Gastrocnemius medialis (tissue), 4 donors: ENCODE results near the gene PRDM5. TPM values are rescaled to one million over a fixed set of nuclear protein-coding genes. Genes with fewer than 3 reads are reported as not detected.

Experiments used
- ATAC-seq, 2 donors: fragments of 150-250 bp; one replicate each; pipeline ENCODE4 v1.9.1; 2016
- DNase-seq, 2 donors: peaks; one replicate each; pipeline ENCODE4 v3.0.0-alpha.2; 2019
- H3K27ac ChIP-seq, 4 donors: fragments of 200-600 bp; sonication (generic); 1 replicate in 1 of 4; 2 replicates in 3 of 4; pipeline ENCODE4 v1.5.1; 2016 to 2018; ENCODE audit warnings: mild to moderate bottlenecking in 2 of 4, moderate library complexity in 1 of 4
- H3K27me3 ChIP-seq, 3 donors: fragments of 200-600 bp; sonication (generic) in 2 of 3; 1 replicate in 1 of 3; 2 replicates in 2 of 3; pipeline versions ENCODE4 v1.5.1 to v1.6.0; 2016 to 2019; ENCODE audit warnings: mild to moderate bottlenecking in 1 of 3, moderate library complexity in 1 of 3
- H3K36me3 ChIP-seq, 2 donors: fragments of 200-600 bp; sonication (generic) in 1 of 2; one replicate each; pipeline ENCODE4 v1.5.1; 2017 to 2018
- H3K4me1 ChIP-seq, 2 donors: fragments of 200-600 bp; sonication (generic) in 1 of 2; one replicate each; pipeline ENCODE4 v1.5.1; 2016 to 2017; ENCODE audit warnings: mild to moderate bottlenecking in 2 of 2
- H3K4me3 ChIP-seq, 4 donors: fragments of 200-600 bp; sonication (generic) in 3 of 4; 1 replicate in 1 of 4; 2 replicates in 3 of 4; pipeline ENCODE4 v1.5.1; 2016 to 2019; ENCODE audit warnings: mild to moderate bottlenecking in 2 of 4
- H3K9me3 ChIP-seq, 3 donors: fragments of 200-600 bp; sonication (generic) in 2 of 3; 1 replicate in 1 of 3; 2 replicates in 2 of 3; pipeline ENCODE4 v1.5.1; 2016 to 2019
- CTCF ChIP-seq, 5 experiments: fragments of 450-650 bp in 3 of 5; fragments of 200-600 bp in 2 of 5; sonication (generic) in 2 of 5; IDR thresholded peaks in 4 of 5; conservative IDR thresholded peaks in 1 of 5; 1 replicate in 4 of 5; 2 replicates in 1 of 5; pipeline ENCODE4 v1.5.1; 2016 to 2019; ENCODE audit warnings: antibody characterized with exemption in 5 of 5, mild to moderate bottlenecking in 3 of 5, moderate library complexity in 3 of 5
- POLR2A ChIP-seq, 2 donors: fragments of 450-650 bp; IDR thresholded peaks; one replicate each; pipeline ENCODE4 v1.6.1; 2017; ENCODE audit warnings: antibody characterized with exemption in 2 of 2, mild to moderate bottlenecking in 2 of 2, moderate library complexity in 2 of 2
- in situ Hi-C, 4 donors: fragments of 200-750 bp; cut with MboI; loops; one replicate each; pipeline versions ENCODE4 v1.15.0 to v1.8.0; 2017; ENCODE audit warnings: low sequenced_read_pairs in 4 of 4
- intact Hi-C: fragments of 100-400 bp; cut with DNase I; formaldehyde crosslinking; loops from one replicate; pipeline ENCODE4 v1.15.1; 2023; ENCODE audit warnings: low total_unique reads
- total RNA-seq, 4 donors: library from RNA; depleted of rRNA; stranded (reverse); fragments of >200 nt; gene quantifications; one replicate each; pipeline versions ENCODE4 v1.1.0 to v1.2.3, GENCODE V29; 2016

Gene PRDM5
- total RNA-seq, 4 donors from 2014 or later, result 1.3 to 2.3 (median 1.6) TPM

DNA sequence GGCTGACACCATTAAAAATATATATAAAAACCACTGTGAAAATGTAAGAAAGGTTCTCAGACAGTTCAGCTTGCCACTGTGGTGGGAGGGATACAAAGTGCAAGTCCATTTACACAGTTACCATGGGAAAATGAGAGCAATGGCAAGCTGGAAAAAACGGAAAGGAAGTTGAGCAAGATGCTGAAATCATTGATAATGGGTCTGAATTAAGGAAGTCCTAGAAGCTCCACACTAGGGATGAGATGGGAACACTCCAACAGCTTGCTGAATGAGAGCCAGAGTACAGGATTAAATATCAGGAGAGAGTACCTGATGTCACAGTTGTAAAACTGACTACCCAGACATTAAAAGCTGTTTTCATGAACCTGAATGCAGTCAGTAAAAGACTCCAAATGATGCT is 218.6 kb downstream of the PRDM5 start:
- Histone ChIP-seq H3K27ac (no peak overlapping the region), H3K27me3 (no peaks in the 10 kb centered on the region), H3K9me3 (no peaks in the 10 kb centered on the region), H3K4me3 (no peak overlapping the region), H3K36me3 (no peaks in the 10 kb centered on the region), H3K4me1 (no peaks in the 10 kb centered on the region)
- in situ Hi-C loops (no loop called here), intact Hi-C loops (no loop called here)
- TF ChIP-seq CTCF (IDR thresholded peaks at IDR 0.05 in 4 of 5, conservative IDR thresholded peaks at IDR 0.05 in 1 of 5) (no peak), POLR2A (IDR thresholded peaks at IDR 0.05) (no peak)
- ATAC-seq (no peak), DNase-seq (no peak)

GRCh38 chr4:120699354-120699753 is 223.2 kb downstream of the PRDM5 start:
- in situ Hi-C loops (no loop called here), intact Hi-C loops (no loop called here)
- no peak overlapping the region for H3K4me3 ChIP-seq
- ATAC-seq, result no peak
- no peaks in the 10 kb centered on the region for H3K4me1 ChIP-seq
- TF ChIP-seq POLR2A (IDR thresholded peaks at IDR 0.05), result no peak
- TF ChIP-seq CTCF (IDR thresholded peaks at IDR 0.05 in 4 of 5, conservative IDR thresholded peaks at IDR 0.05 in 1 of 5), result no peak
- no peaks in the 10 kb centered on the region for H3K9me3 ChIP-seq
- no peak for DNase-seq
- H3K36me3 ChIP-seq, result no peaks in the 10 kb centered on the region
- no peaks in the 10 kb centered on the region for H3K27me3 ChIP-seq
- no peak overlapping the region for H3K27ac ChIP-seq

GRCh38 chr4:120694973-120695372 is 227.6 kb downstream of the PRDM5 start:
- H3K27ac ChIP-seq, result no peak overlapping the region
- no peaks in the 10 kb centered on the region for H3K9me3 ChIP-seq
- ATAC-seq (no peak), DNase-seq (no peak)
- no peaks in the 10 kb centered on the region for H3K4me1 ChIP-seq
- no peaks in the 10 kb centered on the region for H3K27me3 ChIP-seq
- intact Hi-C loops (no loop called here), in situ Hi-C loops (no loop called here)
- H3K36me3 ChIP-seq, result no peaks in the 10 kb centered on the region
- no peak overlapping the region for H3K4me3 ChIP-seq
- TF ChIP-seq CTCF (IDR thresholded peaks at IDR 0.05 in 4 of 5, conservative IDR thresholded peaks at IDR 0.05 in 1 of 5), result no peak
- TF ChIP-seq POLR2A (IDR thresholded peaks at IDR 0.05), result no peak

DNA sequence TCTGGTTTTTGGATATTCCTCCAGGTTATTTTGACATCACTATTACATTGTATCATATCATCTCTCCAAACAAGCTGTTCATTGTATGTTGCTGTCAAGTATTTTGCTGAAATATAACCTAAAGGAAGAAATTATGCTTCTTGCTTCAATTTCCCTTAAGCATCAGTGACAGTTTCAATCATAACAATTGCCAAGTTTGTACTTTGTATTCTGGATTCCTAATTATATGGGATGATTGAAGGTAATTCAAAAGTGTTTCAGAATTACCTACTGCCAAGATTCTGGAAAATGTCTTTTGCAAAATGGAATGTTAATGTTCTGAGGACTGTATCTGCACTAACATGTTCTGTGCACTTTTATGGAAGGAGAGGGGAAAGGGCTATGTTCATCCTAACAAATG is 228.7 kb downstream of the PRDM5 start:
- H3K27ac ChIP-seq, result no peak overlapping the region
- in situ Hi-C loops (no loop called here), intact Hi-C loops (no loop called here)
- no peaks in the 10 kb centered on the region for H3K4me1 ChIP-seq
- H3K27me3 ChIP-seq, result no peaks in the 10 kb centered on the region
- no peaks in the 10 kb centered on the region for H3K36me3 ChIP-seq
- H3K9me3 ChIP-seq, result no peaks in the 10 kb centered on the region
- no peak for DNase-seq
- H3K4me3 ChIP-seq, result no peak overlapping the region
- ATAC-seq, result no peak
- no peak for TF ChIP-seq POLR2A (IDR thresholded peaks at IDR 0.05)
- no peak for TF ChIP-seq CTCF (IDR thresholded peaks at IDR 0.05 in 4 of 5, conservative IDR thresholded peaks at IDR 0.05 in 1 of 5)

DNA sequence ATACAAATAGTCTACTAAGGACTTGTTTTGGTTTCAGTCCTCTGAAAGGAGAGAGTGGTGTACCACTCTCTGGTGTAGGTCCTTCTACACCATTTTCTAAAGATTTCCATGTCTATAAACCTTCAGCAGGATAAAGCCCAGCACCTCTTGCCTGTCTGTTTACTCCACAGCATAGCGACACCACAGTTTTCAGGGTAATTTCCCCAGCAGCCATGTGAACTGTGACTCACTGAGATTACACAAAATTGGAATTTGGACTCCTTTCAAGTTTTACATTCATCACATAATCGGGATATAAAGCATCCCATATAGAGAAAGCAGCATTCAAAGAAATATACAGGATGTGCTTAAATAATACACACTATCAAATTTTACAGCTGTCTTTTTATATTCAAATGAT is 229.6 kb downstream of the PRDM5 start:
- H3K36me3 ChIP-seq, result no peaks in the 10 kb centered on the region
- no peak overlapping the region for H3K27ac ChIP-seq
- no peaks in the 10 kb centered on the region for H3K4me1 ChIP-seq
- TF ChIP-seq POLR2A (IDR thresholded peaks at IDR 0.05), result no peak
- TF ChIP-seq CTCF (IDR thresholded peaks at IDR 0.05 in 4 of 5, conservative IDR thresholded peaks at IDR 0.05 in 1 of 5), result no peak
- no peaks in the 10 kb centered on the region for H3K9me3 ChIP-seq
- in situ Hi-C loops, result no loop called here
- no peaks in the 10 kb centered on the region for H3K27me3 ChIP-seq
- intact Hi-C loops, result no loop called here
- H3K4me3 ChIP-seq, result no peak overlapping the region
- DNase-seq (no peak), ATAC-seq (no peak)
